ENCODE data around the gene ZBTB16.

Gene ZBTB16

GRCh38 chr11:114187173-114187572, 127.7 kb downstream of the ZBTB16 start:
- DNase-seq (ENCODE audit: low read depth), result no peak

GRCh38 chr11:114188851-114189570, 129.5 kb downstream of the ZBTB16 start:
- no peak for DNase-seq (ENCODE audit: low read depth)

GRCh38 chr11:114190630-114191029, 131.1 kb downstream of the ZBTB16 start:
- no peak for DNase-seq (ENCODE audit: low read depth)

GRCh38 chr11:114191893-114192292, 132.4 kb downstream of the ZBTB16 start:
- DNase-seq (ENCODE audit: low read depth), result no peak

- DNase-seq (ENCODE audit: low read depth), result no peak
Measured at GRCh38 chr11:114192841-114193389, 133.4 kb downstream of the ZBTB16 start.

GRCh38 chr11:114193730-114194679, 134.5 kb downstream of the ZBTB16 start:
- DNase-seq (ENCODE audit: low read depth), result no peak

GRCh38 chr11:114194702-114195101, 135.2 kb downstream of the ZBTB16 start:
- no peak for DNase-seq (ENCODE audit: low read depth)

GRCh38 chr11:114195151-114195550, 135.6 kb downstream of the ZBTB16 start:
- DNase-seq (ENCODE audit: low read depth), result no peak

GRCh38 chr11:114195981-114196731, 136.6 kb downstream of the ZBTB16 start:
- DNase-seq (ENCODE audit: low read depth), result no peak

GRCh38 chr11:114196997-114197703, 137.6 kb downstream of the ZBTB16 start:
- no peak for DNase-seq (ENCODE audit: low read depth)

- DNase-seq (ENCODE audit: low read depth), result no peak
Measured at GRCh38 chr11:114197799-114198500, 138.4 kb downstream of the ZBTB16 start.

GRCh38 chr11:114199051-114199450, 139.5 kb downstream of the ZBTB16 start:
- no peak for DNase-seq (ENCODE audit: low read depth)

- DNase-seq (ENCODE audit: low read depth), result no peak
Measured at GRCh38 chr11:114200351-114201133, 141.0 kb downstream of the ZBTB16 start.

GRCh38 chr11:114201219-114201618, 141.7 kb downstream of the ZBTB16 start:
- no peak for DNase-seq (ENCODE audit: low read depth)

- no peak for DNase-seq (ENCODE audit: low read depth)
Measured at GRCh38 chr11:114202011-114202609, 142.6 kb downstream of the ZBTB16 start.

- DNase-seq (ENCODE audit: low read depth), result no peak
Measured at GRCh38 chr11:114207096-114207495, 147.6 kb downstream of the ZBTB16 start.

- DNase-seq (ENCODE audit: low read depth), result no peak
Measured at GRCh38 chr11:114208377-114208776, 148.9 kb downstream of the ZBTB16 start.

- no peak for DNase-seq (ENCODE audit: low read depth)
Measured at GRCh38 chr11:114209343-114209742, 149.8 kb downstream of the ZBTB16 start.

- no peak for DNase-seq (ENCODE audit: low read depth)
Measured at GRCh38 chr11:114209904-114210303, 150.4 kb downstream of the ZBTB16 start.
